Upper lobe of left lung (tissue), 4 donors: ENCODE data around the gene MMD.

Source experiments
- CTCF ChIP-seq, 6 experiments: fragments of 450-650 bp in 4 of 6; fragments of 200-600 bp in 2 of 6; sonication (generic) in 2 of 6; IDR thresholded peaks; one replicate each; pipeline ENCODE4 v1.5.1; 2016 to 2019; ENCODE audit warnings: antibody characterized with exemption in 6 of 6
- POLR2A ChIP-seq, 4 donors: fragments of 450-650 bp; IDR thresholded peaks; one replicate each; pipeline ENCODE4 v1.5.1; 2016 to 2017; ENCODE audit warnings: antibody characterized with exemption in 4 of 4, mild to moderate bottlenecking in 2 of 4

- no peak for TF ChIP-seq CTCF (IDR thresholded peaks at IDR 0.05)
- no peak for TF ChIP-seq POLR2A (IDR thresholded peaks at IDR 0.05)
These were observed 76.5 kb downstream of the MMD start for GRCh38 chr17:55345132-55345531.
